ENCODE results near the gene NSMF.
A peak's percentile ranks its signal among the peaks of the same experiment; 100 is the strongest.
"Not testable (repeated sequence)": the region's sequence is repeated elsewhere in the genome, so short reads cannot be mapped to it uniquely, and the experiment has no call there.

The NSMF gene

GRCh38 chr9:137417161-137418021 is 41.7 kb downstream of the NSMF start:
- no peak overlapping the region for H3K27ac ChIP-seq
- DNase-seq (ENCODE audit: low read depth, low spot score), result no peak

- no peak overlapping the region for H3K27ac ChIP-seq
- no peak for DNase-seq (ENCODE audit: low read depth, low spot score)
Observed at GRCh38 chr9:137416563-137417151, 42.5 kb downstream of the NSMF start.

GRCh38 chr9:137416006-137416562 is 43.0 kb downstream of the NSMF start:
- no peak overlapping the region for H3K27ac ChIP-seq
- no peak for DNase-seq (ENCODE audit: low read depth, low spot score)

- DNase-seq (ENCODE audit: low read depth, low spot score), result no peak
- H3K27ac ChIP-seq, result no peak overlapping the region
Observed at GRCh38 chr9:137415451-137415850, 43.7 kb downstream of the NSMF start.

GRCh38 chr9:137412431-137412830 is 46.7 kb downstream of the NSMF start:
- no peak for DNase-seq (ENCODE audit: low read depth, low spot score)
- H3K27ac ChIP-seq, result no peak overlapping the region

GRCh38 chr9:137411645-137412380 is 47.3 kb downstream of the NSMF start:
- H3K27ac ChIP-seq, result no peak overlapping the region
- peak; percentile 63 for DNase-seq (ENCODE audit: low read depth, low spot score)

- no peak overlapping the region for H3K27ac ChIP-seq
- DNase-seq (ENCODE audit: low read depth, low spot score), result no peak
Observed at GRCh38 chr9:137411260-137411644, 47.9 kb downstream of the NSMF start.

- no peak for DNase-seq (ENCODE audit: low read depth, low spot score)
- H3K27ac ChIP-seq, result no peak overlapping the region
Observed at GRCh38 chr9:137410891-137411249, 48.3 kb downstream of the NSMF start.

GRCh38 chr9:137410236-137410890 is 48.8 kb downstream of the NSMF start:
- H3K27ac ChIP-seq; DNase-seq (ENCODE audit: low read depth, low spot score): not testable (repeated sequence)

- no peak overlapping the region for H3K27ac ChIP-seq
- no peak for DNase-seq (ENCODE audit: low read depth, low spot score)
Observed at GRCh38 chr9:137409515-137409914, 49.6 kb downstream of the NSMF start.

GRCh38 chr9:137408651-137409405 is 50.3 kb downstream of the NSMF start:
- no peak for DNase-seq (ENCODE audit: low read depth, low spot score)
- no peak overlapping the region for H3K27ac ChIP-seq

GRCh38 chr9:137407590-137408300 is 51.4 kb downstream of the NSMF start:
- DNase-seq (ENCODE audit: low read depth, low spot score), result no peak
- no peak overlapping the region for H3K27ac ChIP-seq

GRCh38 chr9:137406876-137407589 is 52.1 kb downstream of the NSMF start:
- no peak overlapping the region for H3K27ac ChIP-seq
- DNase-seq (ENCODE audit: low read depth, low spot score), result no peak

GRCh38 chr9:137406085-137406760 is 52.9 kb downstream of the NSMF start:
- no peak for DNase-seq (ENCODE audit: low read depth, low spot score)
- no peak overlapping the region for H3K27ac ChIP-seq

GRCh38 chr9:137405677-137406081 is 53.5 kb downstream of the NSMF start:
- H3K27ac ChIP-seq, result no peak overlapping the region
- DNase-seq (ENCODE audit: low read depth, low spot score), result no peak

GRCh38 chr9:137404961-137405567 is 54.1 kb downstream of the NSMF start:
- no peak overlapping the region for H3K27ac ChIP-seq
- DNase-seq (ENCODE audit: low read depth, low spot score), result no peak

- H3K27ac ChIP-seq, result no peak overlapping the region
- DNase-seq (ENCODE audit: low read depth, low spot score), result no peak
Observed at GRCh38 chr9:137403269-137403668, 55.9 kb downstream of the NSMF start.

- no peak overlapping the region for H3K27ac ChIP-seq
- no peak for DNase-seq (ENCODE audit: low read depth, low spot score)
Observed at GRCh38 chr9:137402746-137403145, 56.4 kb downstream of the NSMF start.
